AG04450 (cell line): Measurements from ENCODE around the gene BRD7. TPM values are rescaled to one million over a fixed set of nuclear protein-coding genes. Genes with fewer than 3 reads are reported as not detected.

Experiments used
- CTCF ChIA-PET: fragments of 300-600, 350-600 bp; formaldehyde crosslinking; extraction: SDS; loops from one replicate; lab custom pipeline; 2022; ENCODE audit warnings: antibody characterized with exemption, inconsistent platforms; lab: Charles Lee
- POLR2A ChIA-PET: fragments of 350-600 bp; formaldehyde crosslinking; extraction: SDS; loops from one replicate; lab custom pipeline; 2021; ENCODE audit warnings: antibody characterized with exemption, inconsistent platforms; lab: Yijun Ruan, JAX
- DNase-seq: peaks from one replicate; pipeline ENCODE4 v3.0.0-alpha.2; 2011; ENCODE audit warnings: low read depth, low spot score
- H3K27ac ChIP-seq: one replicate; pipeline ENCODE4 v1.5.1; 2012; ENCODE audit warnings: low read depth, low read length, control low read depth
- H3K27me3 ChIP-seq: one replicate; pipeline ENCODE4 v1.6.0; 2012; ENCODE audit warnings: low read length; ENCODE audit not compliant: control insufficient read depth, insufficient read depth
- H3K4me3 ChIP-seq: 2 replicates; pipeline ENCODE4 v1.5.1; 2011; ENCODE audit warnings: mild to moderate bottlenecking, low read depth, low read length, control low read depth
- H3K9me3 ChIP-seq: 2 replicates; pipeline ENCODE4 v1.5.1; 2012; ENCODE audit warnings: low read length; ENCODE audit not compliant: control insufficient read depth, insufficient read depth
- polyA plus RNA-seq: library from polyadenylated mRNA; depleted of rRNA; stranded (reverse); fragments of >200 nt; gene quantifications from 2 replicates; pipeline ENCODE4 v1.2.3, GENCODE V29; 2011
- TF ChIP-seq, protein P1 (sequence below): IDR thresholded peaks from 2 replicates; pipeline ENCODE4 v1.5.1; 2011; ENCODE audit warnings: low read depth, low read length, control low read depth, inconsistent platforms

BRD7 gene
- polyA plus RNA-seq, 1 experiment = 69.2 TPM

DNA sequence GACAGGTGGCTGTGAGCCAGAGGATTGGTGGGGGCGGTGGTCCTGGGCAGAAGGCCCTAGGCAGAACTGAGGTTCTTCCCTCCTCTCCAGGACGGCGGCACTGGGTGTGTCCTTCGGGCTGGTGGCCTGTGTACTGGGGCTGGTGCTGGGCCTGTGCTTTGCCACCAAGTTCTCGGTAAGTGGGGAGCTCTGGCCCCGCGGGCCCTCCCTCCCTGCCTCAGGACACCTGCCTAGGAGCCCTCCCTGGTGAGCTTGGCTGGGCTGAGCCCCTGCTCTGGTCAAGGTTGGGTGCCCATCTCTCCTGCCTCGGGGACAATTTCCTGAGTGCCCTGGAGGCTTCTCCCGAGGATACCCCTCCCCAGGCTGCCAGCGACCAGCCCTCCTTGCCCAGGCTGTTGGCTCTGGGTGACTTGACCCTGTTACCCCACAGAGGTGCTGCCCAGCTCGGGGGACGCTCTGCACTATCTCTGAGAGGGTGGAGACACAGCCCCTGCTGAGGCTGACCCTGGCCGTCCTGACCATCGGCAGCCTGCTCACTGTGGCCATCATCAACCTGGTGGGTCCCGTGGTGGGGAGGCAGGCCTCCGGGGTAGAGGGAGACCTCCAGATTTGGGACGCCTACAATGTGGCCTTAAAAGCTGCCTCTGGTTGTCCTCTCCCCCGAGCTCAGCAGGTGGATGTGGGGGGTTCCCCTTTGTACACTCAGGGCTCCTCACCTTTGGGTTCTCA is 60.4 kb downstream of the BRD7 start:
- Histone ChIP-seq H3K9me3 (peaks cover 7% of the 10 kb centered on the region; the same call in 1 of the 2 replicates), H3K4me3 (no peak overlapping the region), H3K27ac (no peak overlapping the region), H3K27me3 (no peaks in the 10 kb centered on the region)
- ChIA-PET POLR2A (no interaction called here), CTCF (interaction anchor here (1.0 kb wide), 1 partner anchor 46 kb away, joined by 4 read pairs; no protein-coding TSS in a partner anchor)
- DNase-seq = no peak
- TF ChIP-seq, protein P1, sequence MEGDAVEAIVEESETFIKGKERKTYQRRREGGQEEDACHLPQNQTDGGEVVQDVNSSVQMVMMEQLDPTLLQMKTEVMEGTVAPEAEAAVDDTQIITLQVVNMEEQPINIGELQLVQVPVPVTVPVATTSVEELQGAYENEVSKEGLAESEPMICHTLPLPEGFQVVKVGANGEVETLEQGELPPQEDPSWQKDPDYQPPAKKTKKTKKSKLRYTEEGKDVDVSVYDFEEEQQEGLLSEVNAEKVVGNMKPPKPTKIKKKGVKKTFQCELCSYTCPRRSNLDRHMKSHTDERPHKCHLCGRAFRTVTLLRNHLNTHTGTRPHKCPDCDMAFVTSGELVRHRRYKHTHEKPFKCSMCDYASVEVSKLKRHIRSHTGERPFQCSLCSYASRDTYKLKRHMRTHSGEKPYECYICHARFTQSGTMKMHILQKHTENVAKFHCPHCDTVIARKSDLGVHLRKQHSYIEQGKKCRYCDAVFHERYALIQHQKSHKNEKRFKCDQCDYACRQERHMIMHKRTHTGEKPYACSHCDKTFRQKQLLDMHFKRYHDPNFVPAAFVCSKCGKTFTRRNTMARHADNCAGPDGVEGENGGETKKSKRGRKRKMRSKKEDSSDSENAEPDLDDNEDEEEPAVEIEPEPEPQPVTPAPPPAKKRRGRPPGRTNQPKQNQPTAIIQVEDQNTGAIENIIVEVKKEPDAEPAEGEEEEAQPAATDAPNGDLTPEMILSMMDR = no peak

- ChIA-PET POLR2A (interaction anchor here (0.6 kb wide), 1 partner anchor 55 kb away, joined by 3 read pairs; no protein-coding TSS in a partner anchor), CTCF (no interaction called here)
- no peak overlapping the region for H3K27ac ChIP-seq
- H3K9me3 ChIP-seq = peaks cover 7% of the 10 kb centered on the region; the same call in 1 of the 2 replicates
- H3K27me3 ChIP-seq = no peaks in the 10 kb centered on the region
- no peak overlapping the region for H3K4me3 ChIP-seq
- TF ChIP-seq, protein P1 = no peak
- DNase-seq = no peak
Measured at GRCh38 chr16:50306287-50306686, 62.5 kb downstream of the BRD7 start.

DNA sequence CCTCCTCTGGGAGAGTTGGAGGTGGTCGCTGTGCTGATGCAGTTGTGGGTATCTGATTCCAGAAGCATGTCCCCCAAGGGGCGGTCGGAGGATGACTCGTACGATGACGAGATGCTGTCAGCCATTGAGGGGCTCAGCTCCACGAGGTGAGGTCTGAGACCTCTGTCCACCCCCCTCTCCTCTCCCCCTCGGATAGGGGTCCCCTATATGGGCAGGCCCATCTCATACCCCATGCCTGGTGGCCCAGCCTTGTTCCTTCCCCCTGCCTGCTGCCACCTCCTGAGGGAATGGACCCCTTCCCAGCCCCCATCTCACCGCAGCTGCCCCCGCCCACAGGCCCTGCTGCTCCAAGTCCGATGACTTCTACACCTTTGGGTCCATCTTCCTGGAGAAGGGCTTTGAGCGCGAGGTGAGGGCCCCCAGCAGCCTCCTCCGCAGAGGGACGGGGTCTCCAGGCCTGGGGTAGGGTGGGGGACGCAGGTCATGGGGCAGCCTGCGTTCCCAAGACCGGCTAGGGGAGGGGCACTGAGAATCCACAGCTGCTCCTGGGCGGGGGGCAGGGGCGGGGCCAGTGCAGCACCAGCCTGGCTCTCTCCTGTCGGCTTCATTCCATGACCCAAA is 63.2 kb downstream of the BRD7 start:
- CTCF ChIA-PET = no interaction called here
- Histone ChIP-seq H3K4me3 (no peak overlapping the region), H3K9me3 (peaks cover 7% of the 10 kb centered on the region; the same call in 1 of the 2 replicates), H3K27me3 (no peaks in the 10 kb centered on the region), H3K27ac (no peak overlapping the region)
- TF ChIP-seq, protein P1 = no peak
- POLR2A ChIA-PET = no interaction called here
- no peak for DNase-seq

DNA sequence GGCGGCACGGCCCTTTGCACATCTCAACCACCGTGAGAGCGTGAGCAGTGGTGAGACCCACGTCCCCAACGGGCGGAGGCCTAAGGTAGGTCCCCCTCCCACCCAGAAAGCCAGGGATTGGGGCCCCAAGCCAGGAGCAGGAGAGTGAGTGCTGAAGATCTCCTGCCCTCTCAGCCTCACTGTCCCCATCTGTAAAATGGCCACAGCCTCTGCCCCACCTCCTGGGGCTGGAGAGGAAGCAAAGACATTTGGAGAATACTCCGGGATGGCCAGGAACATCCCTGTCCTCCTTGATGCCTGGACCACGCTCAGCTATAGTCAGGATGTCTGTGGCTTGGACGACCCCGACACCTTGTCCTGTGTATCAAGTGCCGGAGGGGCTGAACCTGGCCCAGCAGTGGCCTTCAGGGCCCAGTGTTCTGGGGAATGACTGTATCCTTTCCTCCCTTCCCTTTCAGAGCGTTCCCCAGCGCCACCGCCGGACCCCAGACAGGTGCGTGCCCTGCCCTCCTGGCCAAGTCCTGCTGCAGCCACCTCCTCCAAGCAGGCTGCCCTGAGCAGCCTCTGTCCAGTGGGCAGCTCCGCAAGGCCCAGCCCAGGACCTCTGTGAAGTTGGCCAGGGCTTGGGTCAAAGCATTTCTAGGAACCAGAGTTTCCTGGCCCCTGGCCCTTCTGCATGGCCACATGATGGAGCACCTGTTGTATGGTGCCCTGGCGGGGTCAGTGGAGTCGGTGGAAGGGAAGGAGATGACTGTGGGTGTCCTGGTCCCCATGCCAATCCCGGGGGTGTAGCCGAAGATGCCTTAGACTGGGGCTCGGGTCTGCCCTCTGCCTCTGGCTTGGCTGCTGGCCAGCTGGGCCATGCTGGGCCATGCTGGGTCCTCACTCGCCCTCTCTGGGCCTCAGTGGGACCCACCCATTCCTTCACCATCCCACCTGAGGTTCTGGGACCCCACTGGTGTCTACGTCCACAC is 64.0 kb downstream of the BRD7 start:
- ChIA-PET POLR2A (interaction anchor here (0.8 kb wide), 1 partner anchor 53 kb away, joined by 3 read pairs; no protein-coding TSS in a partner anchor), CTCF (no interaction called here)
- TF ChIP-seq, protein P1 = no peak
- peaks cover 7% of the 10 kb centered on the region; the same call in 1 of the 2 replicates for H3K9me3 ChIP-seq
- no peaks in the 10 kb centered on the region for H3K27me3 ChIP-seq
- H3K27ac ChIP-seq = peak overlapping the region; percentile 68
- no peak overlapping the region for H3K4me3 ChIP-seq
- no peak for DNase-seq
